Erythroblast (primary cell): Measurements from ENCODE around the gene CBX7.

Source experiments
- GATA1 ChIP-seq: IDR thresholded peaks from 2 replicates; pipeline ENCODE4 v1.6.1; 2011; ENCODE audit warnings: low read depth, mild to moderate bottlenecking, control low read depth, low read length, moderate library complexity
- POLR2A ChIP-seq: IDR thresholded peaks from 2 replicates; pipeline ENCODE4 v1.6.1; 2011; ENCODE audit warnings: mild to moderate bottlenecking, low read length

DNA sequence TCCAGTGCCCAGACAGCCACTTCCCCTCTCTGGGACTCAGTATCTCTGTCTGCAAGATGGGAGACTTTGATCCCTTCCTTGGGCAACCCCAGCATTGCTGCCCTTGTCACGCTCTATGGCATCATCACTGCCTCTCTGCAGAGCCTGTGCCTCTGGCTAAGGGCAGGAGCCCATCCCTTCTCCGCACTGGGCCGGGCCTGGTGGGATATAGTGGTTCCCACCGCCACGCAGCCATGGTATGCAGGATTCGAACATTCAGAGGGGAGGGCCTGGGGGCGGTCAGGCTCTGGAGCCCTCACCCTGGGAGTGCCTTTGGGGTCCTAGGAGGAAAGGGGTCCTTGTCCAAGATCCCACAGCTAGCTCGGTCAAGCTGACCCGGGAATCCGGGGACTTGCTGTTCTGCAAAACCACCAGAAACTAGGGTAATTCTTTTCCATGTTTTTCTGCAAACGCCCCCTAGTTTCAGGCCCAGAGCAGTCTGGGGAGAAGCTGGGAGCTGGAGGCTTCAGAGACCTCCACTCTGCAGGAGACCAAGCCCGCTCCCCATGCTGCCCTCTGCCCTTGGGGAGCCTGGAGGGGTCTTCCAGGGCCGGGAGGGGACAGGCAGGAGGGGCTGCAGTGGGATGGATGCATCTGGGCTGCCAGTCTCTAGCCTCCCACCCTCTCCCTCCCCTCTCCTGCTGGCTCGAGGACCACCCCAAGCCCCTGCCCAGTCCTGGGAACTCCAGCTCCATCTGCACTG, 24.4 kb upstream of the CBX7 start:
- TF ChIP-seq POLR2A (no peak), GATA1 (no peak)
